ENCODE measurements around the gene PPFIA4. TPM values are rescaled to one million over a fixed set of nuclear protein-coding genes. Genes with fewer than 3 reads are reported as not detected.

Gene PPFIA4
- total RNA-seq, 1 donor from 2014 or later = 14.7 TPM

GRCh38 chr1:203072002-203072602 lies 45.8 kb downstream of the PPFIA4 start:
- Mint-ChIP-seq H3K4me1 (ENCODE audit: low read depth) (peaks cover 21% of the 10 kb centered on the region), H3K9me3 (ENCODE audit: low read depth) (no peaks in the 10 kb centered on the region), H3K36me3 (ENCODE audit: low read depth) (peaks cover 40% of the 10 kb centered on the region), H3K27me3 (ENCODE audit: low read depth) (peaks cover 17% of the 10 kb centered on the region), H3K4me3 (ENCODE audit: unreplicated experiment) (no peak overlapping the region), H3K27ac (ENCODE audit: unreplicated experiment) (no peak overlapping the region)
- DNase-seq (ENCODE audit: low spot score) = no peak
- no peak for TF ChIP-seq CTCF (IDR thresholded peaks at IDR 0.05)

- Mint-ChIP-seq H3K27me3 (ENCODE audit: low read depth) (peaks cover 22% of the 10 kb centered on the region), H3K9me3 (ENCODE audit: low read depth) (no peaks in the 10 kb centered on the region), H3K4me1 (ENCODE audit: low read depth) (peaks cover 21% of the 10 kb centered on the region)
Measured at GRCh38 chr1:203072911-203073310, 46.6 kb downstream of the PPFIA4 start.

GRCh38 chr1:203073469-203073868 lies 47.2 kb downstream of the PPFIA4 start:
- H3K36me3 Mint-ChIP-seq (ENCODE audit: low read depth) = peaks cover 40% of the 10 kb centered on the region
- no peaks in the 10 kb centered on the region for H3K9me3 Mint-ChIP-seq (ENCODE audit: low read depth)
- no peak for DNase-seq (ENCODE audit: low spot score)
- no peak overlapping the region for H3K27ac Mint-ChIP-seq (ENCODE audit: unreplicated experiment)
- no peak overlapping the region for H3K4me3 Mint-ChIP-seq (ENCODE audit: unreplicated experiment)
- no peak for TF ChIP-seq CTCF (IDR thresholded peaks at IDR 0.05)
- H3K27me3 Mint-ChIP-seq (ENCODE audit: low read depth) = peaks cover 22% of the 10 kb centered on the region
- peaks cover 19% of the 10 kb centered on the region for H3K4me1 Mint-ChIP-seq (ENCODE audit: low read depth)

More at GRCh38 chr1:203072911-203073310, 46.6 kb downstream of the PPFIA4 start:
- no peak for TF ChIP-seq CTCF (IDR thresholded peaks at IDR 0.05)
- H3K27ac Mint-ChIP-seq (ENCODE audit: unreplicated experiment) = no peak overlapping the region
- no peak overlapping the region for H3K4me3 Mint-ChIP-seq (ENCODE audit: unreplicated experiment)
- no peak for DNase-seq (ENCODE audit: low spot score)
- H3K36me3 Mint-ChIP-seq (ENCODE audit: low read depth) = peaks cover 38% of the 10 kb centered on the region

DNA sequence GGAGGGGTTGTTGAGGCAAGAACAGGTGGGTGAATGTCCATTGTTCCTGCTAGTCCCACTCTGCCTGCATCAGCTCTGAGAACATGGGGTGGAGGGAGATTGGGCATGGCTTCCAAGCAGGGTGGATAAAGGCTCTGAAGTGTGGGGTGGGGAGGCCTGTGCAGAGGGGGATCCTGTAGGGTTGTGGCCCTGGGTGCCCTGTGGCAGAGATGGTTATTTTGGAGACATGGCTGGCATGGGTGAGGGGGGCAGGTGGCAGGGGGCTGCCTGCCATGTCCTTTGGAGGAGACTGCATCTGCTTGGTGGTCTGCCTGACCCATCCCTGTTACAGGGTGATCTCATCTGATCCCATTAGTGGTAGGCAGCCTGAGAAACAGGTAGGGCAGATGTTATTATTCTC lies 48.3 kb downstream of the PPFIA4 start:
- no peak for TF ChIP-seq CTCF (IDR thresholded peaks at IDR 0.05)
- peak; percentile 54 for DNase-seq (ENCODE audit: low spot score)
- Mint-ChIP-seq H3K27me3 (ENCODE audit: low read depth) (peaks cover 28% of the 10 kb centered on the region), H3K36me3 (ENCODE audit: low read depth) (peaks cover 40% of the 10 kb centered on the region), H3K4me1 (ENCODE audit: low read depth) (peaks cover 9% of the 10 kb centered on the region), H3K27ac (ENCODE audit: unreplicated experiment) (no peak overlapping the region), H3K4me3 (ENCODE audit: unreplicated experiment) (no peak overlapping the region), H3K9me3 (ENCODE audit: low read depth) (no peaks in the 10 kb centered on the region)

DNA sequence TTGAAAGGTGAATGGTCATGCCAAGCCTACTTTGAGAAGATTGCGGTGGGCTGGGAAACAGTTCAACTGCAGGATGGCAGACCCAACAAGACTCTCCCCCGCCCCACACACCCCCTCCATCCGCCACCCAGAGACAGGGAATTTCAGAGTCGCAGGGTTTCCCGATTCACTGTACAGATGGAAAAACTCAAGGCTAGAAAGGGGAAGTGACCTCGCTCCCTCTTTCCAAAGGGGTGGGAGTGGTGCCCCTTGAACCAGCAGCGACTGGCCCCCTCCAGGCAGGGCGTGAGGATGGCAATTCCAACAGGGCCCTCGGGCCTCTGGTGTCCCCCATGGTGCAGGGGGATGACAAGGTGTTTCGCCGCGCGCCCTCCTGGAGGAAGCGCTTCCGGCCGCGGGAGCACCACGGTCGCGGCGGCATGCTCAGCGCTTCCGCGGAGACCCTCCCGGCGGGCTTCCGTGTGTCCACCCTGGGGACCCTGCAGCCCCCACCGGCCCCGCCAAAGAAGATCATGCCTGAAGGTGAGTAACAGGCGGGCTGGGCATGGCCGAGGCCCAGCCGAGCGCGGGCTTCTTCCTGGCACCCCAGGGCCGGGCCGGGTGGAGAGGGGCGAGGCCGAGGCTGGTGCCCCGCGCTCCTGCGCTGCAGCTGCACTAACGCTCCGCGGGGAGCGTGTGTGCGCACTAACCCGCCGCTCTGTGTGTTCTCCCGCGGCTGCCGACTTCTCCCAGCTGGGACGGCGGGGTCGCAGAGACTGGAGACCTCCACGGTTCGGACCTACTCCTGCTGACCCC lies 49.1 kb downstream of the PPFIA4 start:
- H3K9me3 Mint-ChIP-seq (ENCODE audit: low read depth) = no peaks in the 10 kb centered on the region
- peak; percentile 76 for DNase-seq (ENCODE audit: low spot score)
- H3K4me3 Mint-ChIP-seq (ENCODE audit: unreplicated experiment) = no peak overlapping the region

More for the DNA sequence above, 49.1 kb downstream of the PPFIA4 start:
- no peak for TF ChIP-seq CTCF (IDR thresholded peaks at IDR 0.05)
- Mint-ChIP-seq H3K27ac (ENCODE audit: unreplicated experiment) (no peak overlapping the region), H3K4me1 (ENCODE audit: low read depth) (peaks cover 5% of the 10 kb centered on the region), H3K36me3 (ENCODE audit: low read depth) (peaks cover 42% of the 10 kb centered on the region), H3K27me3 (ENCODE audit: low read depth) (peaks cover 35% of the 10 kb centered on the region)

Measured in chondrocyte (in vitro differentiated cells).